Hepatocyte (in vitro differentiated cells): ENCODE data around the gene LIPE. TPM values are rescaled to one million over a fixed set of nuclear protein-coding genes. Genes with fewer than 3 reads are reported as not detected.

ENCODE experiments used
- DNase-seq: peaks from one replicate; pipeline ENCODE4 v3.0.0-alpha.2; 2016; ENCODE audit warnings: low spot score
- H2AFZ ChIP-seq: fragments of 200-600 bp; sonication (generic); 2 replicates; pipeline ENCODE4 v1.6.0; 2016; ENCODE audit warnings: antibody characterized with exemption, mild to moderate bottlenecking
- H3K27ac ChIP-seq: fragments of 200-600 bp; sonication (generic); 2 replicates; pipeline ENCODE4 v1.5.1; 2016; ENCODE audit warnings: mild to moderate bottlenecking
- H3K27me3 ChIP-seq: fragments of 200-600 bp; sonication (generic); 2 replicates; pipeline ENCODE4 v1.6.1; 2016
- H3K36me3 ChIP-seq: fragments of 200-600 bp; sonication (generic); replicated peaks from 2 replicates; pipeline ENCODE4 v1.5.1; 2016; ENCODE audit warnings: low read depth; ENCODE audit not compliant: insufficient read depth
- H3K4me1 ChIP-seq: fragments of 200-600 bp; sonication (generic); 2 replicates; pipeline ENCODE4 v1.5.1; 2016; ENCODE audit warnings: mild to moderate bottlenecking, moderate library complexity; ENCODE audit not compliant: insufficient read depth
- H3K4me2 ChIP-seq: fragments of 200-600 bp; sonication (generic); 2 replicates; pipeline ENCODE4 v1.6.0; 2016
- H3K4me3 ChIP-seq: fragments of 200-600 bp; sonication (generic); 2 replicates; pipeline ENCODE4 v1.5.1; 2016; ENCODE audit warnings: mild to moderate bottlenecking
- H3K79me2 ChIP-seq: fragments of 200-600 bp; sonication (generic); 2 replicates; pipeline ENCODE4 v1.6.0; 2017; ENCODE audit warnings: mild to moderate bottlenecking
- H3K9me2 ChIP-seq: fragments of 200-600 bp; sonication (generic); replicated peaks from 2 replicates; pipeline ENCODE4 v1.6.0; 2017; ENCODE audit warnings: mild to moderate bottlenecking; ENCODE audit not compliant: insufficient read depth
- H3K9me3 ChIP-seq: fragments of 200-600 bp; sonication (generic); 2 replicates; pipeline ENCODE4 v1.5.1; 2016; ENCODE audit warnings: low read depth, mild to moderate bottlenecking
- H4K20me1 ChIP-seq: fragments of 200-600 bp; sonication (generic); 2 replicates; pipeline ENCODE4 v1.6.0; 2016; ENCODE audit warnings: mild to moderate bottlenecking; ENCODE audit not compliant: insufficient read depth, poor library complexity, severe bottlenecking
- CTCF ChIP-seq: fragments of 200-600 bp; sonication (generic); IDR thresholded peaks from 2 replicates; pipeline ENCODE4 v1.5.1; 2016; ENCODE audit warnings: antibody characterized with exemption, mild to moderate bottlenecking; ENCODE audit not compliant: poor library complexity
- EZH2 ChIP-seq: fragments of 200-600 bp; sonication (generic); IDR thresholded peaks from 2 replicates; pipeline ENCODE4 v1.6.1; 2016; ENCODE audit warnings: antibody characterized with exemption, mild to moderate bottlenecking, borderline replicate concordance
- EZH2phosphoT487 ChIP-seq: fragments of 200-600 bp; sonication (generic); IDR thresholded peaks from one replicate; pipeline ENCODE4 v1.6.1; 2018; ENCODE audit warnings: antibody characterized with exemption, mild to moderate bottlenecking, low read depth, moderate library complexity; ENCODE audit not compliant: unreplicated experiment, severe bottlenecking
- WGBS: methylation state at CpG from one replicate; pipeline ENCODE4 v1.1.6; 2016; ENCODE audit warnings: low lambda C conversion rate; ENCODE audit errors: missing lambda C conversion rate; 5-methylcytosine and 5-hydroxymethylcytosine counted together
- polyA plus RNA-seq: library from polyadenylated mRNA; unstranded; fragments of >200 nt; fragmentation: Nextera tagmentation; extraction: Ambion mirVana; gene quantifications from 2 replicates; pipeline ENCODE4 v1.2.1, GENCODE V29; 2016
- total RNA-seq: library from RNA; depleted of rRNA; stranded (reverse); fragments of >200 nt; gene quantifications from 2 replicates; pipeline ENCODE4 v1.2.3, GENCODE V29; 2014

The LIPE gene
- total and polyA plus RNA-seq, 2 experiments from 2014 or later: 6.4 to 7.1 TPM

- H3K27me3 ChIP-seq: no peaks in the 10 kb centered on the region
- WGBS: 72% methylated on average over 15 of the region's 15 CpGs
- DNase-seq: no peak
- no peaks in the 10 kb centered on the region for H3K9me3 ChIP-seq
- no peaks in the 10 kb centered on the region for H3K36me3 ChIP-seq
- peak overlapping the region; percentile 8 for H3K27ac ChIP-seq
- H4K20me1 ChIP-seq: no peaks in the 10 kb centered on the region
- H3K4me1 ChIP-seq: peaks cover 17% of the 10 kb centered on the region
- H3K4me2 ChIP-seq: peak overlapping the region; percentile 89
- H3K9me2 ChIP-seq: no peaks in the 10 kb centered on the region
- no peak overlapping the region for H3K4me3 ChIP-seq
- peak overlapping the region; percentile 82 for H2AFZ ChIP-seq
- TF ChIP-seq CTCF (no peak), EZH2phosphoT487 (no peak), EZH2 (no peak)
- peaks cover 2% of the 10 kb centered on the region for H3K79me2 ChIP-seq
These were observed 2.9 kb downstream of the LIPE start for GRCh38 chr19:42424345-42424707.

GRCh38 chr19:42423462-42424344 is 3.5 kb downstream of the LIPE start:
- H3K79me2 ChIP-seq: peaks cover 2% of the 10 kb centered on the region
- 21% methylated on average over 51 of the region's 65 CpGs for WGBS
- TF ChIP-seq CTCF (no peak), EZH2phosphoT487 (no peak), EZH2 (no peak)
- no peaks in the 10 kb centered on the region for H3K9me2 ChIP-seq
- peak overlapping the region; percentile 24 for H3K27ac ChIP-seq
- H3K27me3 ChIP-seq: no peaks in the 10 kb centered on the region
- H3K9me3 ChIP-seq: no peaks in the 10 kb centered on the region
- no peaks in the 10 kb centered on the region for H3K36me3 ChIP-seq
- peak overlapping the region; percentile 82 for H2AFZ ChIP-seq
- H3K4me2 ChIP-seq: peak overlapping the region; percentile 89
- peaks cover 17% of the 10 kb centered on the region for H3K4me1 ChIP-seq
- H4K20me1 ChIP-seq: no peaks in the 10 kb centered on the region
- peak; percentile 90 for DNase-seq
- peak overlapping the region; percentile 81 for H3K4me3 ChIP-seq

- DNase-seq: peak; percentile 66
- no peak for TF ChIP-seq EZH2phosphoT487
- TF ChIP-seq CTCF: no peak
- TF ChIP-seq EZH2: no peak
These were observed 4.2 kb downstream of the LIPE start for GRCh38 chr19:42422901-42423461.

More at GRCh38 chr19:42422901-42423461, 4.2 kb downstream of the LIPE start:
- Histone ChIP-seq H3K9me2 (no peaks in the 10 kb centered on the region), H3K36me3 (no peaks in the 10 kb centered on the region), H3K79me2 (peaks cover 2% of the 10 kb centered on the region), H3K4me2 (peak overlapping the region; percentile 89), H3K27ac (peak overlapping the region; percentile 24), H4K20me1 (no peaks in the 10 kb centered on the region), H3K4me1 (peaks cover 17% of the 10 kb centered on the region), H3K4me3 (peak overlapping the region; percentile 81), H2AFZ (peak overlapping the region; percentile 82), H3K9me3 (no peaks in the 10 kb centered on the region), H3K27me3 (no peaks in the 10 kb centered on the region)
- 5% methylated on average over 38 of the region's 38 CpGs for WGBS
